ENCODE results near the gene OTOG.

OTOG gene

DNA sequence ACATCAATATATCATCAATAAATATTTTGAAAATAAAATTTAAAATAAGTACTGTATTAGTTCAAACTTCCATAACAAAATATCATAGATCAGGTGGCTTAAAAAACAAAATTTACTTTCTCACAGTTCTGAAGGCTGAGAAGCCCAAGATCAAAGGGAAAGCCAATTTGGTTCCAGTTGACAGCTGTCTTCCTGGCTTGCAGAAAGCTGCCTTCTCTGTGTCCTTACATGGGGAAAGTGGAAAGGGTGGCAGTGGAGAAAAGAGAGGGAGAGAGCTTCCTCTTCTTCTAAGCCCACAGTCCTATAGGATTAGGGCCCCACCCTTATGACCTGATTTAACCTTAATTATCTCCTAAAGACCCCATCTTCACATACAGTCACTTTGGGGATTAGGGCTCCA is 121.1 kb downstream of the OTOG start:
- no peak for DNase-seq

GRCh38 chr11:17672469-17672868 is 125.4 kb downstream of the OTOG start:
- DNase-seq, result no peak

- DNase-seq, result no peak
Measured at GRCh38 chr11:17673951-17674350, 126.9 kb downstream of the OTOG start.

DNA sequence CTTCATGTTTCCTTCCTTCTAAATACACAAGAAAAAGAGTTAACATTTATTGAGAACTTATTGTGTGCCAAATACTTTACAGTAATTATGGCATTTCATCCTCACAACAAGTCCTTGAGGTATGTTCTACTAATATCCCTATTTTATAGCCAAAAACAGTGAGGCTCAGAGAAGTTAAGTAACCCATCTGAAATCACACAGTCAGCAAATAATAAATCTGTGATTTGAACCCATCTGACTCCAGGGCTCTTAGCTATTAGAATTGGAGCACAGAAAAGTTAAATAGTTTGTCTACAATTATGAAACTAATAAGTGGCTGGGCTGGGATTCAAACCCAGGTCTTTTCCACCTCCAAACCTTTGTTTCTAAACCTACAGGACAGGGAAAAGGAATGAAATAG is 135.8 kb downstream of the OTOG start:
- no peak for DNase-seq

- no peak for DNase-seq
Measured at GRCh38 chr11:17683377-17684161, 136.5 kb downstream of the OTOG start.

- no peak for DNase-seq
Measured at GRCh38 chr11:17684550-17684949, 137.5 kb downstream of the OTOG start.

DNA sequence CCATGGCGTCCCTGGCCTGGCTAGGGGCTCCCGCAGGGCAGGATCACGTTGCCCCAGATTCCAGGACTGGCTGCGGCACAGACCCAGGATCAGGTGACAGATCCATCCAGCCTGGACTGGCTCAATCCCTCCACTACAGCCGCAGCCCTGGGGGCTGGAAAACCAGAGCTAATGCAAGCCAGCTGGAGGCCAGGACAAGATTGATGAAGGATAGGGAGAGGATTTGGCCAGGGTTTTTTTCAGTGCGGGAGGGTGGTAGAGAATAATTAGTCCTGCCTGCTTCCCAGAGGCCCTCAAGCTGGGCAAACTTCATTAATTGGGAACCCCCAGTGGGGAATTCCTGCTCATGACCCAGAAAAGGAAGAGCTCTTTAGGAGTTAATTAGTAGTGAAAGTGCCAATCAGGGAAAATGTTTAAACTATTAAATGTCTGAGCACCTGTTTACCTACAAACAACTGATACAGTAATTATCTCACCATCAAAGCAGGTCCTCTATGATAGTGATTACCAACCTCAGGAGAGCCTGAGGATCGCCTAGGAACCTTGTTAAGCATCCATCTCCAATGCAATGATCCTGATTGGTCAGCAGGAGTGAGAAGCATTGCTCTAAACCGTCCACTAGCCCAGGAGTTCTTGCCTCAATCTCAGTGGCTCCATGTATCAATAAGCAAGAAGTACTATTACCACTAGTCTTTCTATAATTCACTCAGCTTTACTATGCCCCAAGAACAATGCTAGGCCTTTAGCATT is 139.3 kb downstream of the OTOG start:
- DNase-seq, result no peak

GRCh38 chr11:17687946-17688670 is 141.0 kb downstream of the OTOG start:
- DNase-seq, result no peak

DNA sequence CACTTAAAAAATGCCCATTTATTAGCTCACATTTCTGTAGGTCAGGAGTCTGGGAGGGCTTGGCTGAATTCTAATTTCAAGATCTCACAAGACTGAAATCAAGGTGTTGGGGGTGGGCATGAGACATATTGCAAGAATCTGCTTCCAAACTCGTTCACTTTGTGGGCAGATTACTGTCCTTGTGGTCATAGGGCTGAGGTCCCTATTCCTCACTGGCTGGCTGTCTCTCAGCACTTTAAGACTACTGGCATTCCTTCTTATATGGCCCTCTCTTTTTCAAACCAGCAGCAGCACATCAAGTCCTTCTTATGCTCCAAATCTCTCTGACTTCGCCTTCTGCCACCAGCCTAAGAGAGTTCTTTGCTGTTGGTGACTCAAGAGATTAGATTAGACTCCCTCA is 144.5 kb downstream of the OTOG start:
- DNase-seq, result no peak

DNA sequence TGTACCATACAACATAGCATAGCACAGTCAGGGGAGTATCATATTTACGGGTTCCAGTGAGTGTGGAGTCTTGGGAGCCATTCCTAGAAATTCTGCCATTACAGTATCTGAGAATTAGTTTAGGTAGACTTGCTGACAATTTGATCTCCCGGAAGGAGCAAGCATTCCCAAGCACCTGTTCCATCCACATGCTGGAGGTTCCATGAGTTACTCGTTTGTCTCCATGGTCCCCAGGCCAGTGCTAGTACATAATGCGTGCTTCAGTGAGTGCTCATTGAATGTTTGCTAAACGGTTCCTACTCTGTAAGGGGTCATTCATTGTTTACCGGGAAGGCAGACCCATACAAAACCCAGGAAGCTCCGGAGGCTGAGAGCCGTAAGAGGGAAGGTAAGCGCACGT is 144.9 kb downstream of the OTOG start:
- no peak for DNase-seq

DNA sequence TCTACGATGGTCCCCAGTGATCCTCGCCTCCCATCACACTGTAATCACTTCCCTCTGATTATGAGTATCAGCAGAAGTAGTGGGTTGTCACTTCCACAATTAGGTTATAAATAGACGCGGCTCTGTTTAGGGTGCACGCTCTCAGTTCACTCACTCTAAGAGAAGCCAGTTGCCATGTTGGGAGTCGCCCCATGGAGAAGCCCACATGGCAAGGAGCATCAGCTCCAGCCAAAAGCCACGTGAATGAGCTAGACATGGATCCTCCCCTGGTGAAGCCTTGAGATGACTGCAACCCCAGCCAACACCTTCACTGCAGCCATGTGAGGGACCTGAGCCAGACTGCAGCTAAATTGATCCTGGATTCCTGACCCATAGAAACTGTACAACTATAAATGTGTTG is 145.9 kb downstream of the OTOG start:
- no peak for DNase-seq

GRCh38 chr11:17693531-17693930 is 146.5 kb downstream of the OTOG start:
- no peak for DNase-seq

DNA sequence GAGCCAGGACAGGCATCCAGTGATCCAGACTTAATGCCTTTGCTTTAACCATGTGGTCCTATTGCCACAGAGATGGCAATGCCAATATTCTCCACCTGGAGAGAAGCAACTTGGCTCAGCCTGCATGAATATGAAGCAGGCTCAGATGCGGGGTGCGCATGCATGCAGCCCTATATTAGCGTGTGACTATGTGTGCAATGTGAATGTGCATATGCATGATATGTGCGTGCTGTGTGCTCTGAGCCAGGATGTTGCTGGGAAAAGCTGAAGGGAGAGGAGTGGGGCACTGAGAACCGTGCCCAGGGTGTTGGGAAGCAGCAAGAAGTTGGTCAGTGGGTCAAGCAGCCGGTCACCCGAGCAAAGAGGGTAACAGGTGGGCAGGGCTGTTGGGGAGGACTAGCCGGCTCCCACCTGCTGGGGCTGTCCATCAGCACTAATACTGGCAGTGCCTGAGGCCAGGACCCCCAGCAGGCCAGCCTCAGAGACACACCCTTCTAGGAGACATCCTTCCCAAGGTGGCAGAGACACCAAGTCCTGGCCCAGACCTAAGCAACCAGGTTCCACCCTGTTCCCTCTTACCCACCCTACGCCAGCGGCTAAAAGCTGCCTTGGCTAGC is 147.5 kb downstream of the OTOG start:
- DNase-seq, result no peak

- no peak for DNase-seq
Measured at GRCh38 chr11:17695454-17696441, 148.7 kb downstream of the OTOG start.

- DNase-seq, result no peak
Measured at GRCh38 chr11:17696741-17697140, 149.7 kb downstream of the OTOG start.
